GM23338 (cell line): Measurements from ENCODE around the gene TMPRSS3. TPM values are rescaled to one million over a fixed set of nuclear protein-coding genes. Genes with fewer than 3 reads are reported as not detected.

ENCODE experiments used
- ATAC-seq: fragments of 200-7000 bp; cut with Tn5 transposase; 3 replicates; pipeline ENCODE4 v1.9.1; 2020
- DNase-seq: peaks from one replicate; pipeline ENCODE4 v3.0.0-alpha.2; 2015; ENCODE audit warnings: low spot score
- H2AFZ ChIP-seq: fragments of 200-600 bp; sonication (generic); 2 replicates; pipeline ENCODE4 v1.8.0; 2016; ENCODE audit warnings: antibody characterized with exemption, mild to moderate bottlenecking, moderate library complexity
- H3F3A ChIP-seq: fragments of 200-600 bp; sonication (generic); replicated peaks from 2 replicates; pipeline ENCODE4 v1.8.0; 2017; ENCODE audit warnings: antibody characterized with exemption, mixed run types, low read depth
- H3K27ac ChIP-seq: fragments of 200-600 bp; sonication (generic); 2 replicates; pipeline ENCODE4 v1.6.1; 2016; ENCODE audit warnings: low read depth
- H3K27me3 ChIP-seq: fragments of 200-600 bp; sonication (generic); 2 replicates; pipeline ENCODE4 v1.8.0; 2016; ENCODE audit warnings: mild to moderate bottlenecking, mixed run types, moderate library complexity; ENCODE audit not compliant: insufficient read depth
- H3K36me3 ChIP-seq: fragments of 200-600 bp; sonication (generic); 2 replicates; pipeline ENCODE4 v1.8.0; 2016; ENCODE audit warnings: mild to moderate bottlenecking; ENCODE audit not compliant: insufficient read depth
- H3K4me1 ChIP-seq: fragments of 200-600 bp; sonication (generic); 2 replicates; pipeline ENCODE4 v1.8.0; 2016; ENCODE audit warnings: mild to moderate bottlenecking, moderate library complexity; ENCODE audit not compliant: insufficient read depth
- H3K4me2 ChIP-seq: fragments of 200-600 bp; sonication (generic); 2 replicates; pipeline ENCODE4 v1.7.1; 2017; ENCODE audit warnings: mixed run types
- H3K4me3 ChIP-seq: fragments of 200-600 bp; sonication (generic); 2 replicates; pipeline ENCODE4 v1.6.1; 2016; ENCODE audit warnings: mixed run types
- H3K79me2 ChIP-seq: fragments of 200-600 bp; sonication (generic); replicated peaks from 2 replicates; pipeline ENCODE4 v1.8.0; 2017; ENCODE audit warnings: mild to moderate bottlenecking; ENCODE audit not compliant: insufficient read depth
- H3K9me2 ChIP-seq: fragments of 200-600 bp; sonication (generic); 2 replicates; pipeline ENCODE4 v1.8.0; 2017; ENCODE audit not compliant: insufficient read depth
- H4K20me1 ChIP-seq: fragments of 200-600 bp; sonication (generic); replicated peaks from 2 replicates; pipeline ENCODE4 v1.8.0; 2017; ENCODE audit warnings: mild to moderate bottlenecking; ENCODE audit not compliant: insufficient read depth
- H3K27ac Mint-ChIP-seq: 2 replicates; pipeline ENCODE4 v1.8.0; 2020; ENCODE audit warnings: inconsistent platforms, mild to moderate bottlenecking, moderate library complexity, mixed read lengths
- H3K27me3 Mint-ChIP-seq: 3 replicates; pipeline ENCODE4 v1.8.0; 2022; ENCODE audit warnings: low read depth, mild to moderate bottlenecking, moderate library complexity, mixed read lengths, inconsistent platforms; ENCODE audit not compliant: insufficient read depth, poor library complexity
- H3K36me3 Mint-ChIP-seq: 3 replicates; pipeline ENCODE4 v1.8.0; 2021; ENCODE audit warnings: low read depth, mild to moderate bottlenecking, inconsistent platforms, moderate library complexity, mixed read lengths
- H3K4me1 Mint-ChIP-seq: 3 replicates; pipeline ENCODE4 v1.8.0; 2020; ENCODE audit warnings: mild to moderate bottlenecking, inconsistent platforms, mixed read lengths
- H3K4me3 Mint-ChIP-seq: 3 replicates; pipeline ENCODE4 v1.8.0; 2021; ENCODE audit warnings: moderate library complexity, mild to moderate bottlenecking, inconsistent platforms, mixed read lengths
- H3K9me3 Mint-ChIP-seq: 3 replicates; pipeline ENCODE4 v1.8.0; 2020; ENCODE audit warnings: moderate library complexity, mild to moderate bottlenecking, inconsistent platforms, mixed read lengths
- CREB1 ChIP-seq: fragments of 250-450 bp; sonication (Bioruptor Pico); IDR thresholded peaks from 2 replicates; pipeline ENCODE4 v1.5.0; 2020; ENCODE audit warnings: low read depth, mild to moderate bottlenecking, moderate library complexity
- CTCF ChIP-seq, 2 experiments: fragments of 200-600 bp in 1 of 2; sonication (generic) in 1 of 2; conservative IDR thresholded peaks; 2 replicates each; pipeline versions ENCODE4 v1.5.1 to v1.6.1; 2016 to 2017; ENCODE audit warnings: antibody characterized with exemption in 2 of 2, low read depth in 2 of 2, mild to moderate bottlenecking in 2 of 2, moderate library complexity in 1 of 2
- EZH2 ChIP-seq: fragments of 200-600 bp; sonication (generic); IDR thresholded peaks from one replicate; pipeline ENCODE4 v1.8.0; 2017; ENCODE audit warnings: antibody characterized with exemption, mild to moderate bottlenecking, low read depth; ENCODE audit not compliant: unreplicated experiment
- EZH2phosphoT487 ChIP-seq: fragments of 200-600 bp; sonication (generic); IDR thresholded peaks from one replicate; pipeline ENCODE4 v1.8.1; 2018; ENCODE audit warnings: antibody characterized with exemption; ENCODE audit not compliant: unreplicated experiment
- JUNB ChIP-seq: IDR thresholded peaks from one replicate; pipeline ENCODE4 v1.6.1; 2016; ENCODE audit warnings: antibody characterized with exemption; ENCODE audit not compliant: unreplicated experiment
- NANOG ChIP-seq: IDR thresholded peaks from 2 replicates; pipeline ENCODE4 v1.6.1; 2016; ENCODE audit warnings: antibody characterized with exemption, borderline replicate concordance
- POLR2AphosphoS5 ChIP-seq: IDR thresholded peaks from 2 replicates; pipeline ENCODE4 v1.6.1; 2016; ENCODE audit warnings: antibody characterized with exemption, low read depth
- STAT1 ChIP-seq: IDR thresholded peaks from one replicate; pipeline ENCODE4 v1.6.1; 2016; ENCODE audit warnings: antibody characterized with exemption; ENCODE audit not compliant: unreplicated experiment
- ZNF114 ChIP-seq: fragments of 250-450 bp; sonication (Bioruptor Pico); IDR thresholded peaks from 2 replicates; pipeline ENCODE4 v1.5.0; 2020; ENCODE audit warnings: mild to moderate bottlenecking, moderate library complexity
- ZNF331 ChIP-seq: fragments of 250-450 bp; sonication (Bioruptor Pico); IDR thresholded peaks from 2 replicates; pipeline ENCODE4 v1.5.0; 2020; ENCODE audit warnings: low read depth, mild to moderate bottlenecking, moderate library complexity
- polyA plus RNA-seq: library from polyadenylated mRNA; unstranded; fragments of >200 nt; fragmentation: Nextera tagmentation; extraction: Ambion mirVana; gene quantifications from 2 replicates; pipeline ENCODE4 v1.2.1, GENCODE V29; 2016
- total RNA-seq: library from RNA; depleted of rRNA; stranded (reverse); fragments of >200 nt; shearing (Covaris generic); gene quantifications from 2 replicates; pipeline ENCODE4 v1.2.3, GENCODE V29; 2014
- TF ChIP-seq, protein P1 (sequence below): fragments of 250-450 bp; sonication (Bioruptor Pico); IDR thresholded peaks from 2 replicates; pipeline ENCODE4 v1.5.0; 2020; ENCODE audit warnings: mild to moderate bottlenecking, moderate library complexity
- TF ChIP-seq, protein P2 (sequence below): IDR thresholded peaks from one replicate; pipeline ENCODE4 v1.6.1; 2018; ENCODE audit warnings: antibody characterized with exemption; ENCODE audit not compliant: unreplicated experiment
- TF ChIP-seq, protein P3 (sequence below): IDR thresholded peaks from 2 replicates; pipeline ENCODE4 v1.6.1; 2016; ENCODE audit warnings: antibody characterized with exemption

TMPRSS3 gene
- total and polyA plus RNA-seq, 2 experiments from 2014 or later, result 0.17 TPM; not detected in 1

DNA sequence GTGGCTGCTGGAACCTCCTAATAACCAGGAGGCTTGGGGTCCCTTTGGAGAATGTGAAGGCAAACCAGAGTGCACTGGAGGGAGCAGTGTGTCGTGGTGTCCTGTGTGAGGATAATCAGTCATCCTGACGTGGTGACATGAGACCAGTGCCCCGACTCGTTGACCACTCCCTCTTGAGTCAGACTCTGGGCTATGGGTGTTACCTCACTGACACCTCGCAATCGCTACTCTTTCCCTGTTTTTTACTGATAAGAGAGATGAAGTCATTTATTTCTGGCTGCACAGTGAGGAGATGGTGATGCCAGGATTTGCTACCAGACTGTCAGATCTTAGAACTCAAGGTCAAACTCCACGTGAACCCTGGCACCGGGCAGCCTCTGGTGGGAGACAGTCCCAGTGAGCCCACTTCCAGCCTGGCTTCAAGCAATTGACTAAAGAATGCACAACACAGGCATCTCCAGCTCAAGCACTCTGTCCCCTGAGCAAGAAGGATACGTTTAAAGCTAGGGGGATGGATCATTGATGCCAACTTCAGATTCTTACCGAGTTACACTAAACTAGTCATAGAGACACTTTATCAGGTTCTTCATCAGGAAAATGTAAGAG lies 38.2 kb upstream of the TMPRSS3 start (continued):
- TF ChIP-seq, protein P1, sequence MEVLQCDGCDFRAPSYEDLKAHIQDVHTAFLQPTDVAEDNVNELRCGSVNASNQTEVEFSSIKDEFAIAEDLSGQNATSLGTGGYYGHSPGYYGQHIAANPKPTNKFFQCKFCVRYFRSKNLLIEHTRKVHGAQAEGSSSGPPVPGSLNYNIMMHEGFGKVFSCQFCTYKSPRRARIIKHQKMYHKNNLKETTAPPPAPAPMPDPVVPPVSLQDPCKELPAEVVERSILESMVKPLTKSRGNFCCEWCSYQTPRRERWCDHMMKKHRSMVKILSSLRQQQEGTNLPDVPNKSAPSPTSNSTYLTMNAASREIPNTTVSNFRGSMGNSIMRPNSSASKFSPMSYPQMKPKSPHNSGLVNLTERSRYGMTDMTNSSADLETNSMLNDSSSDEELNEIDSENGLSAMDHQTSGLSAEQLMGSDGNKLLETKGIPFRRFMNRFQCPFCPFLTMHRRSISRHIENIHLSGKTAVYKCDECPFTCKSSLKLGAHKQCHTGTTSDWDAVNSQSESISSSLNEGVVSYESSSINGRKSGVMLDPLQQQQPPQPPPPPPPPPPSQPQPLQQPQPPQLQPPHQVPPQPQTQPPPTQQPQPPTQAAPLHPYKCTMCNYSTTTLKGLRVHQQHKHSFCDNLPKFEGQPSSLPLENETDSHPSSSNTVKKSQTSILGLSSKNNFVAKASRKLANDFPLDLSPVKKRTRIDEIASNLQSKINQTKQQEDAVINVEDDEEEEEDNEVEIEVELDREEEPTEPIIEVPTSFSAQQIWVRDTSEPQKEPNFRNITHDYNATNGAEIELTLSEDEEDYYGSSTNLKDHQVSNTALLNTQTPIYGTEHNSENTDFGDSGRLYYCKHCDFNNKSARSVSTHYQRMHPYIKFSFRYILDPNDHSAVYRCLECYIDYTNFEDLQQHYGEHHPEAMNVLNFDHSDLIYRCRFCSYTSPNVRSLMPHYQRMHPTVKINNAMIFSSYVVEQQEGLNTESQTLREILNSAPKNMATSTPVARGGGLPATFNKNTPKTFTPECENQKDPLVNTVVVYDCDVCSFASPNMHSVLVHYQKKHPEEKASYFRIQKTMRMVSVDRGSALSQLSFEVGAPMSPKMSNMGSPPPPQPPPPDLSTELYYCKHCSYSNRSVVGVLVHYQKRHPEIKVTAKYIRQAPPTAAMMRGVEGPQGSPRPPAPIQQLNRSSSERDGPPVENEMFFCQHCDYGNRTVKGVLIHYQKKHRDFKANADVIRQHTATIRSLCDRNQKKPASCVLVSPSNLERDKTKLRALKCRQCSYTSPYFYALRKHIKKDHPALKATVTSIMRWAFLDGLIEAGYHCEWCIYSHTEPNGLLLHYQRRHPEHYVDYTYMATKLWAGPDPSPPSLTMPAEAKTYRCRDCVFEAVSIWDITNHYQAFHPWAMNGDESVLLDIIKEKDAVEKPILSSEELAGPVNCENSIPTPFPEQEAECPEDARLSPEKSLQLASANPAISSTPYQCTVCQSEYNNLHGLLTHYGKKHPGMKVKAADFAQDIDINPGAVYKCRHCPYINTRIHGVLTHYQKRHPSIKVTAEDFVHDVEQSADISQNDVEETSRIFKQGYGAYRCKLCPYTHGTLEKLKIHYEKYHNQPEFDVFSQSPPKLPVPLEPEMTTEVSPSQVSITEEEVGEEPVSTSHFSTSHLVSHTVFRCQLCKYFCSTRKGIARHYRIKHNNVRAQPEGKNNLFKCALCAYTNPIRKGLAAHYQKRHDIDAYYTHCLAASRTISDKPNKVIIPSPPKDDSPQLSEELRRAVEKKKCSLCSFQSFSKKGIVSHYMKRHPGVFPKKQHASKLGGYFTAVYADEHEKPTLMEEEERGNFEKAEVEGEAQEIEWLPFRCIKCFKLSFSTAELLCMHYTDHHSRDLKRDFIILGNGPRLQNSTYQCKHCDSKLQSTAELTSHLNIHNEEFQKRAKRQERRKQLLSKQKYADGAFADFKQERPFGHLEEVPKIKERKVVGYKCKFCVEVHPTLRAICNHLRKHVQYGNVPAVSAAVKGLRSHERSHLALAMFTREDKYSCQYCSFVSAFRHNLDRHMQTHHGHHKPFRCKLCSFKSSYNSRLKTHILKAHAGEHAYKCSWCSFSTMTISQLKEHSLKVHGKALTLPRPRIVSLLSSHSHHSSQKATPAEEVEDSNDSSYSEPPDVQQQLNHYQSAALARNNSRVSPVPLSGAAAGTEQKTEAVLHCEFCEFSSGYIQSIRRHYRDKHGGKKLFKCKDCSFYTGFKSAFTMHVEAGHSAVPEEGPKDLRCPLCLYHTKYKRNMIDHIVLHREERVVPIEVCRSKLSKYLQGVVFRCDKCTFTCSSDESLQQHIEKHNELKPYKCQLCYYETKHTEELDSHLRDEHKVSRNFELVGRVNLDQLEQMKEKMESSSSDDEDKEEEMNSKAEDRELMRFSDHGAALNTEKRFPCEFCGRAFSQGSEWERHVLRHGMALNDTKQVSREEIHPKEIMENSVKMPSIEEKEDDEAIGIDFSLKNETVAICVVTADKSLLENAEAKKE (CRISPR knock-in tag), result no peak
- TF ChIP-seq EZH2 (no peak), CREB1 (CRISPR knock-in tag) (no peak), ZNF331 (no peak), CTCF (conservative IDR thresholded peaks at IDR 0.05; ENCODE audit: low read depth in 2 of 2) (no peak)

DNA sequence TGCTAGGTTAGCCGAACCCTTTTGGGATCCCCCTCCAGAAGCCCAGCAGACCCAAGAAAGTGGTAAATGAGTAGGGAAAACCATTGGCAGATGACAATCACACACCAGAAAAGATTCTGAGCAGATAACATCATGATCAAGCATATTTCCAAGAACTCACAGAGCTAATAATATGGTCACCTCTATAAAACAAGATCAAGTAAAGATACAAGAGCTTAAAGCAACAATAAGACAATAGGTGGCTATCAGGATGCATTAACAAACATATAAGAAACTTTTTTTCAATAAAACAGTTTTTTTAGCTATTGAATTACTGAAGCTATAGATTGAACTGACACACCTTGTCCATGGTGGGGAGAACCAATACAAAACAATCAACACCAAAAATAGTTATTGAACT lies 36.8 kb upstream of the TMPRSS3 start:
- no peak overlapping the region for H3K4me3 ChIP-seq
- Mint-ChIP-seq H3K27me3 (peaks cover 7% of the 10 kb centered on the region), H3K4me1 (no peaks in the 10 kb centered on the region), H3K27ac (no peak overlapping the region), H3K9me3 (peaks cover 27% of the 10 kb centered on the region), H3K36me3 (no peaks in the 10 kb centered on the region), H3K4me3 (no peak overlapping the region)
- no peaks in the 10 kb centered on the region for H3K9me2 ChIP-seq
- H4K20me1 ChIP-seq, result no peaks in the 10 kb centered on the region
- H3K36me3 ChIP-seq, result no peaks in the 10 kb centered on the region
- no peak for ATAC-seq
- no peaks in the 10 kb centered on the region for H3K79me2 ChIP-seq
- no peak overlapping the region for H3K27ac ChIP-seq
- H3K27me3 ChIP-seq, result no peaks in the 10 kb centered on the region
- no peaks in the 10 kb centered on the region for H3K4me1 ChIP-seq
- H3F3A ChIP-seq, result no peaks in the 10 kb centered on the region
- H3K4me2 ChIP-seq, result no peak overlapping the region
- no peak for DNase-seq
- H2AFZ ChIP-seq, result no peak overlapping the region
- TF ChIP-seq ZNF114 (CRISPR knock-in tag), result no peak
- no peak for TF ChIP-seq STAT1
- TF ChIP-seq ZNF331, result no peak
- no peak for TF ChIP-seq EZH2phosphoT487
- TF ChIP-seq, protein P2, sequence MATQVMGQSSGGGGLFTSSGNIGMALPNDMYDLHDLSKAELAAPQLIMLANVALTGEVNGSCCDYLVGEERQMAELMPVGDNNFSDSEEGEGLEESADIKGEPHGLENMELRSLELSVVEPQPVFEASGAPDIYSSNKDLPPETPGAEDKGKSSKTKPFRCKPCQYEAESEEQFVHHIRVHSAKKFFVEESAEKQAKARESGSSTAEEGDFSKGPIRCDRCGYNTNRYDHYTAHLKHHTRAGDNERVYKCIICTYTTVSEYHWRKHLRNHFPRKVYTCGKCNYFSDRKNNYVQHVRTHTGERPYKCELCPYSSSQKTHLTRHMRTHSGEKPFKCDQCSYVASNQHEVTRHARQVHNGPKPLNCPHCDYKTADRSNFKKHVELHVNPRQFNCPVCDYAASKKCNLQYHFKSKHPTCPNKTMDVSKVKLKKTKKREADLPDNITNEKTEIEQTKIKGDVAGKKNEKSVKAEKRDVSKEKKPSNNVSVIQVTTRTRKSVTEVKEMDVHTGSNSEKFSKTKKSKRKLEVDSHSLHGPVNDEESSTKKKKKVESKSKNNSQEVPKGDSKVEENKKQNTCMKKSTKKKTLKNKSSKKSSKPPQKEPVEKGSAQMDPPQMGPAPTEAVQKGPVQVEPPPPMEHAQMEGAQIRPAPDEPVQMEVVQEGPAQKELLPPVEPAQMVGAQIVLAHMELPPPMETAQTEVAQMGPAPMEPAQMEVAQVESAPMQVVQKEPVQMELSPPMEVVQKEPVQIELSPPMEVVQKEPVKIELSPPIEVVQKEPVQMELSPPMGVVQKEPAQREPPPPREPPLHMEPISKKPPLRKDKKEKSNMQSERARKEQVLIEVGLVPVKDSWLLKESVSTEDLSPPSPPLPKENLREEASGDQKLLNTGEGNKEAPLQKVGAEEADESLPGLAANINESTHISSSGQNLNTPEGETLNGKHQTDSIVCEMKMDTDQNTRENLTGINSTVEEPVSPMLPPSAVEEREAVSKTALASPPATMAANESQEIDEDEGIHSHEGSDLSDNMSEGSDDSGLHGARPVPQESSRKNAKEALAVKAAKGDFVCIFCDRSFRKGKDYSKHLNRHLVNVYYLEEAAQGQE, result no peak
- no peak for TF ChIP-seq POLR2AphosphoS5
- TF ChIP-seq EZH2, result no peak
- TF ChIP-seq, protein P3, sequence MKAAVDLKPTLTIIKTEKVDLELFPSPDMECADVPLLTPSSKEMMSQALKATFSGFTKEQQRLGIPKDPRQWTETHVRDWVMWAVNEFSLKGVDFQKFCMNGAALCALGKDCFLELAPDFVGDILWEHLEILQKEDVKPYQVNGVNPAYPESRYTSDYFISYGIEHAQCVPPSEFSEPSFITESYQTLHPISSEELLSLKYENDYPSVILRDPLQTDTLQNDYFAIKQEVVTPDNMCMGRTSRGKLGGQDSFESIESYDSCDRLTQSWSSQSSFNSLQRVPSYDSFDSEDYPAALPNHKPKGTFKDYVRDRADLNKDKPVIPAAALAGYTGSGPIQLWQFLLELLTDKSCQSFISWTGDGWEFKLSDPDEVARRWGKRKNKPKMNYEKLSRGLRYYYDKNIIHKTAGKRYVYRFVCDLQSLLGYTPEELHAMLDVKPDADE, result no peak
- no peak for TF ChIP-seq JUNB
- no peak for TF ChIP-seq NANOG
